Spinal cord (tissue), 10 donors: ENCODE measurements around the gene LTA. TPM values are rescaled to one million over a fixed set of nuclear protein-coding genes. Genes with fewer than 3 reads are reported as not detected.
A peak's percentile ranks its signal among the peaks of the same experiment; 100 is the strongest.

Experiments
- DNase-seq, 6 donors: peaks; one replicate each; pipeline versions ENCODE4 v3.0.0 to v3.0.0-alpha.2; 2013 to 2015; ENCODE audit warnings: low spot score in 6 of 6, low read depth in 4 of 6
- H3K27ac ChIP-seq: one replicate; pipeline ENCODE4 v1.5.1; 2013; ENCODE audit warnings: low read depth, low read length, control low read depth
- H3K27me3 ChIP-seq: one replicate; pipeline ENCODE4 v1.6.1; 2013; ENCODE audit warnings: low read length; ENCODE audit not compliant: control insufficient read depth, insufficient read depth
- H3K36me3 ChIP-seq: one replicate; pipeline ENCODE4 v1.6.1; 2013; ENCODE audit warnings: low read length; ENCODE audit not compliant: control insufficient read depth, insufficient read depth
- H3K4me1 ChIP-seq: one replicate; pipeline ENCODE4 v1.6.1; 2013; ENCODE audit warnings: low read length; ENCODE audit not compliant: control insufficient read depth, insufficient read depth
- H3K4me3 ChIP-seq: one replicate; pipeline ENCODE4 v1.5.1; 2013; ENCODE audit warnings: low read depth, low read length, control low read depth
- H3K9me3 ChIP-seq: one replicate; pipeline ENCODE4 v1.6.1; 2013; ENCODE audit warnings: low read length; ENCODE audit not compliant: control insufficient read depth, insufficient read depth
- WGBS: methylation state at CpG from one replicate; pipeline ENCODE4 v1.1.5; 2013; ENCODE audit warnings: missing lambda C conversion rate; ENCODE audit not compliant: insufficient coverage; 5-methylcytosine and 5-hydroxymethylcytosine counted together
- polyA plus RNA-seq, 2 donors: library from polyadenylated mRNA; unstranded; fragments of 120-200 nt; gene quantifications; one replicate each; pipeline ENCODE4 v1.2.1, GENCODE V29; 2013; ENCODE audit not compliant: insufficient read length in 2 of 2
- total RNA-seq, 2 donors: library from RNA; depleted of rRNA in 1 of 2; stranded (reverse); fragments of 120-200 nt in 1 of 2; fragments of >200 nt in 1 of 2; gene quantifications; one replicate each; pipeline versions ENCODE4 v1.2.3 to v1.2.4, GENCODE V29; 2013 to 2014
- donor health status: healthy.

The LTA gene
- total and polyA plus RNA-seq, 4 donors = 0.11 to 0.27 (median 0.22) TPM; not detected in 1

DNA sequence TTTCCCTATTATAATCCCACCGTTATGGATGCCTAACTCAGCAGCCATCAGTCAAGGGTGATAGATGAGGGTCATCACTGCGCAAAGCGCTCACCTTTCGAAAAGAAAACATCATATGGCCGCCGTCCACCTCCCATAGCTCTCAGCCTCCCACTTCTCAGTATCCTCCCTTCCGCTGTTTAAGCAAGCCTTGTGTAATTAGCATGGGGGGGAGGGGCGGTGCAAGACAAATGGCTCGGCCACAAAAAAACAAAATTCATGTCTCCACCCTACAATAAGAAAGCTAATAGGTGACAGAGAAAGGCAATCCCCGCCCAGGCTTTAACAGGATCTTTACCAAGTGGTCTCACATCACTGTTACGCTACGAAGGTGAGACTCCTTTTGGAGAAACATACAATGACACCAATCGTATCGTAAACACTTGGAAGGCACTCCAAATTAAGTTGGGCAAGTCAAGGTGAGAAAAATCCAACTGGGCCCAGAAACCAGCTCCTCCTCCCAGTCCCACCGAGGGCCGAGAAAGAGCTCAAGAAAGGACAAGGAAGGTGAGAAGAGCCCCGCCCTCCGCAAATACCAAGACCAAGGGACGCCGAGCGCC is 30.9 kb upstream of the LTA start:
- Histone ChIP-seq H3K27ac (peak overlapping the region; percentile 97), H3K9me3 (no peaks in the 10 kb centered on the region), H3K27me3 (no peaks in the 10 kb centered on the region), H3K4me3 (peak overlapping the region; percentile 95), H3K4me1 (peaks cover 36% of the 10 kb centered on the region), H3K36me3 (peaks cover 39% of the 10 kb centered on the region)
- peak in 4 of 6 donors; percentile 7 to 55 (median 12) for DNase-seq
- 0% methylated on average over 10 of the region's 21 CpGs for WGBS

DNA sequence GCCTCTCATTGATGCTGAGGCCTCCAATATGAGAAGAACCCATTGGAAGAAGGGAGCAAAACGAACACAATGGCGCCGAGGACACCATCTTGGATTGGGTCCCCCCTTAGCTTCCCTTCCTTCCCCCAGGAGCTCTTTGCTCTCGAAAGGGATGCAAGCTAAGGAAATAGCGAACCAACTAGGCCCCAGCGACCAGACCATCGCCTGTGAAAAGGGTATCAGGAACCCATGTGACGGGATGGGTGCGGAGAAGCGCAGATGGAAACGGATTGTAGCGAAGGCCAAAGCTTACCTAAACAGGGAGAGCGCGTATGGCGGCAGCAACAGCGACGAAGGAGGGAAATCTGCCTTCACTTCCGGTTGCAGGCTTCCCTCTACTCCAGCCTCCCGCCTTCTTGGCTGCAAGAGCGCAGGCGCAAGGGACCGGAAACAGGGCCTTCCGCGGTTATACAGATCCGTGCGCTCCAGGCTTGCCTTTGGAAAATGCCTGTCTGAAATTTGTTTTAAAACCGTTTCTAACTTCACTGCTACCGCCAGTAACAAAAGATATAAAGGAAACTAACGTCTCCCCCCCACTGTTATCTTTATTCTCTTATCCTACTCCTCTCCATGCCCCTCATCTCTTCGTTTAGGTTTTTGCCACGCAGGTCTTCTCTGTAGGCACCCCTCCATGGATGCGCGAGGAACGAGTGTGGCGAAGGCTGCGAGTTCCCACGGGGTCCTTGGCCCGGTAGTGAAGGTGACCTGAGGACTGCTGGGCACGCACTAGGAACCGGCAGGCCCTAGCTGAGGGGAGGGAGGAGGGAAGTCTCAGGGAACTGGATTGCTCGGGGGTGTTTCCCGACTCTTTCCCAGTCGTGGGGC is 30.2 kb upstream of the LTA start, which contains the start of gene DDX39B:
Gene DDX39B, minus strand, starts transcription at position 346 of the 864 bp plus-strand sequence. CDS start 1,471 bp downstream, outside the sequence.
- no peaks in the 10 kb centered on the region for H3K9me3 ChIP-seq
- H3K27me3 ChIP-seq = no peaks in the 10 kb centered on the region
- WGBS = under 1% methylated on average over 38 of the region's 43 CpGs
- peaks cover 42% of the 10 kb centered on the region for H3K4me1 ChIP-seq
- DNase-seq = peak; percentile 93 to 99 (median 97)
- peak within 1 kb of the TSS; percentile 97 for H3K27ac ChIP-seq
- H3K4me3 ChIP-seq = peak within 1 kb of the TSS; percentile 95
- peaks cover 33% of the 10 kb centered on the region for H3K36me3 ChIP-seq

DNA sequence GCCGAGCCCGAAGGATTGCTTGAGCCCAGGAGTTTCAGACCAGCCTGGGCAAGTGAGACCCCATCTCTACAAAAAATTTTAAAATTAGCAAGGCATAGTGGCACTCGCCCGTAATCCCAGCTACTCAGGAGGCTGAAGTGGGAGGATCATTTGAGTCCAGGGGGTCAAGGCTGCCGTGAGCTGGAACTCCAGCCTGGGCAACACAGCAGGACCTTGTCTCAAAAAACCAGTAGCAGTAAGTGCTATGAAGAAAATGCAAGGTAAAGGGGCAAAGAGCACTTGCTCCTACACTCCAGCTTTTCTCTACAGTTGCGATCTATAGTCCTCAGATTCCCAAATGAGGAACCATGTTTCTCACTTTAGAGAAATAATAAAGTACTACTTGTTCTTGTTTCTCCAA is 28.4 kb upstream of the LTA start:
- peaks cover 20% of the 10 kb centered on the region for H3K36me3 ChIP-seq
- no peaks in the 10 kb centered on the region for H3K9me3 ChIP-seq
- H3K4me3 ChIP-seq = no peak overlapping the region
- no peak overlapping the region for H3K27ac ChIP-seq
- DNase-seq = no peak
- H3K4me1 ChIP-seq = peaks cover 48% of the 10 kb centered on the region
- 97% methylated on average over 5 of the region's 6 CpGs for WGBS
- H3K27me3 ChIP-seq = no peaks in the 10 kb centered on the region

DNA sequence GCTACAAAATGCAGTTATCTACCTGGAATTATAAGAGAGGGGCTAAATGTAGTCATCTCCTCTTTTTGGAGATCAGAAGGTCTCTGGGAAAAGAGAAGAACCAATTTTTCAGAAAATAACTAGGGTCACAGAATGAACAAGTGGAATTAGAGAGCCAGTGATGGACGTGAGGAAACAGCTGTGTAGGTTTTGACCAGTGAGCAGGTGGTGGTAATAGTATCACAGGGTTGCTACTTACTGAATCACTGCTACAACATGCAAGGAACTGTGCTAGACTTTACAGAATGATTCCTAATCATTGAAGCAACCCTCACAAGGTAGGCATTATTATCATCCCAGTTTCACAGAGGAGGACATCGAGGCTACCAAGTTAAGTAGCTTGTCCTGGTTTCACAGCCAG is 27.4 kb upstream of the LTA start:
- DNase-seq = no peak
- Histone ChIP-seq H3K4me1 (peaks cover 39% of the 10 kb centered on the region), H3K27me3 (no peaks in the 10 kb centered on the region), H3K9me3 (no peaks in the 10 kb centered on the region), H3K27ac (no peak overlapping the region), H3K36me3 (peaks cover 17% of the 10 kb centered on the region), H3K4me3 (no peak overlapping the region)
- 83% methylated on average over 1 of the region's 2 CpGs for WGBS

DNA sequence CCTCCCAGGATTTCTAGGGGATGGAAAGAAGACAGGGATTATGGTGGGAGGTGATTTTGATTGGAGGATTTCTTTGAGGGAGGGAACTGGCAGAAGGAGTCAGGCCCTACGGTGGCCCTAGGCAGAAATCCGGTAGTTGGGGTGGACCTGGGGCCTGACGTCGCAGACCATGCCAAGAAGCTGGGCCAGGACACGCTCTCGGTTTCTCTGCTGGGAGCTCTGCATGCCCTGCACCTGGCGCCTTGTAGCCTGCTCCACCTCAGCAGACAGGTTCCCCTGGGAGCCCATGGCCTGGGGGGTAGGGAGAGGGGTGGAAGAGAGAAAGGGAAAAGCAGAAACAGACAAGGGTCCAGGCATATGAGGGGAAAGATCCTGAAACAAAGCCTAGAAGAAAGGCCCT is 26.8 kb upstream of the LTA start:
- H3K4me3 ChIP-seq = no peak overlapping the region
- no peak overlapping the region for H3K27ac ChIP-seq
- peaks cover 14% of the 10 kb centered on the region for H3K36me3 ChIP-seq
- WGBS = 75% methylated on average over 7 of the region's 7 CpGs
- no peaks in the 10 kb centered on the region for H3K9me3 ChIP-seq
- no peak for DNase-seq
- peaks cover 33% of the 10 kb centered on the region for H3K4me1 ChIP-seq
- H3K27me3 ChIP-seq = no peaks in the 10 kb centered on the region

DNA sequence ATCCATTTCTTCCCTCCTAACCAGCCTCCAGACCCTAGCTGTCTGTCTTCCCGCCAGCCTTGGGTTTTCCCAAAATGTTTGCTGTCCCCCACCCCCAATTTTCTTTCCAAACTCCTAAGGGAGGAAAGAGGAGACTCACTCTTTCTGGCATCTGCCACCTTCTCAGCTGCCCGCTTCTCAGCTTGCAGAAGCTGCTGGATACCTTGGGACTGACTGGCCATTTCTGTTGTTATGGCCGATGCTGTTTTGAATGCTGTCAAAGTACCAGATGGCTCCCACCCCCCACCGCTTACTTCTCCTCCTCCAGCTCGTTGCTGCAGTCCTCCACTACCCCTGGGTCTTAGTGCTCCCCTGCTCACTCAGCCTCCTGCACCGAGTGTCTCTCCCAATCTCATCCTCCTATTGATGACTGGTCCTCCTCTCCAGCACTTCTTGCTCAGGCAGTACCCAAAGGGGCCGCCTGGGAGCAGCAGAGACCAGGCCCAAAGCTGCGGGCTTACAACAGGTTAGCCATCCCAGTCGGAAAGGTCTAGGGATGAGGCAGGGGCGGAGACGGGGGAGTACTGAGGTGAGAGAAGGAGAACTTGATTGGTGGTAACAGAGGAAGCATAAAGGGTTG is 25.6 kb upstream of the LTA start, which contains the start of gene ATP6V1G2:
Gene ATP6V1G2, minus strand, starts transcription at position 270 of the 619 bp plus-strand sequence. Its CDS starts 49 bp downstream, at position 221.
- Histone ChIP-seq H3K4me3 (peak within 1 kb of the TSS; percentile 62), H3K4me1 (peaks cover 31% of the 10 kb centered on the region)

DNA sequence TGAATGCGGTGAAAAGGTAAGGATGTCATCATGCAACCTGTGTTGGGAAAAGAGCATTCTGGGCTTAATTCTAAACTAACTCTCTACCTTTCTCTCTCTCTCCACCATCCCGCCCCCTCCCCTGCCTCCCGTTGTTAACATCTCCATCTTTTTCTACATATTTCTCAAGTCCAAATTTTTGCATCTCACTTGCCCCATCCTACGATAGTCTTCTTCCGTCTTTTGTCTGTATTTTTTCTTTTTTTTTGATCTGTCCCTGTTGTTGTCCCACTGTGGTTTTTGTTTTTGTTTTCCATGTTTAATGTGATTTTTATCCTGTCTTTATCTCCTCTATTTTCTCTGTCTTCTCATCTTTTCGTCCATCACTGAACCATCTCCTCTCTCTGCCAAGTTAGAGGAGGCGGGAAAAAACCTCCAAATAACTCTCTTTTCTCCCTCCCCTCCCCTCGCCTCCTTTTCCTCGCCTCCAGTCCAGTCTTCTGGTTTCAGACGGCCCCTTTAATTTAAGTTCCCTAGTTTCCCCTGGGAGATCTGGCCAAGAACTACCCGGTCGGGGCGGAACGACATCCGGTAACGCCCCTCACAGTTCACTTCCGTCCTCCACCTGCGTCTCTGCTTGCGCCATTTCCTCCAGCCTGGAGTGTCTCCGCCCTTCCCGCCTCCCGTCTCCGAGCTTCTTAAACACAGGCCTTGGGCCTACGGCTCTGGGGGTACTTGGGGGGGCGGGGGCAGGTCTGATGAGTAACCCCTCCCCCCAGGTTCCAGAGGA is 24.9 kb upstream of the LTA start, which contains the start of gene NFKBIL1:
Gene NFKBIL1, plus strand, starts transcription at position 651 of the 769 bp plus-strand sequence. Its CDS starts 87 bp downstream, at position 738.
- Histone ChIP-seq H3K4me3 (peak within 1 kb of the TSS; percentile 62), H3K27me3 (no peaks in the 10 kb centered on the region), H3K4me1 (peaks cover 29% of the 10 kb centered on the region), H3K9me3 (no peaks in the 10 kb centered on the region), H3K27ac (peak within 1 kb of the TSS; percentile 83), H3K36me3 (peaks cover 29% of the 10 kb centered on the region)
- DNase-seq = peak; percentile 90 to 99 (median 94)
- WGBS = under 1% methylated on average over 16 of the region's 25 CpGs

More for the DNA sequence above, 25.6 kb upstream of the LTA start, which contains the start of gene ATP6V1G2:
- Histone ChIP-seq H3K27me3 (no peaks in the 10 kb centered on the region), H3K36me3 (peaks cover 24% of the 10 kb centered on the region), H3K27ac (peak within 1 kb of the TSS; percentile 83), H3K9me3 (no peaks in the 10 kb centered on the region)
- WGBS = 2% methylated on average over 9 of the region's 11 CpGs
- DNase-seq = peak; percentile 83 to 99 (median 92)

DNA sequence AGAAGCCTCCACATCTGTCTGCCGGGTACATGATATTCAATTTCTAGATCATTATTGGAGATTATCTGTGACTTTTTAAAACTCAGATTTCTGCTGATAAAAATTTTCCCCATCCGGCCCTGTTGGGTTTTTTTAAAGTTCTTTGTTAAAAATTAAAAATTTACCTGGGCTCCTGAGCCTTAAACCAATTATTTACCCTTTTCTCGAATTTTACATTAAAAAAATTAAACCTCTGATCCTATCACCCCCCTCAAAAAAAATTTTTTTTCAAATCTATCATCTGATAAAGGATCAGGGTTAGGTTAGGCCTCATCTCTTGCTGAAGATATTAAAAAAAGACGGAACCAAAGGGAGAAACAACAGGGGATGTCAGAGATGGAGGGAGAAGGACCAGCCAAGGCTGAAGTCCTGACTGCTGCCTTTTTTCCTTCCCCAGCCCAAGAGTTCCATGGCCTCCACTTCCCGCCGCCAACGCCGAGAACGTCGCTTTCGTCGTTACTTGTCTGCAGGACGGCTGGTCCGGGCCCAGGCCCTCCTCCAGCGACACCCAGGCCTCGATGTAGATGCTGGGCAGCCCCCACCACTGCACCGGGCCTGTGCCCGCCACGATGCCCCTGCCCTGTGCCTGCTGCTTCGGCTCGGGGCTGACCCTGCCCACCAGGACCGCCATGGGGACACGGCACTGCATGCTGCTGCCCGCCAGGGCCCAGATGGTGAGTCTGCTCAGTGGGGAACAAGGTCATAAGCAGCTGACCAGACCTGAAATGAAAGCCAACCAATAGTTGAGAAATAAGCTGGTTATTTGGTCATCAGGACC is 24.2 kb upstream of the LTA start:
- no peaks in the 10 kb centered on the region for H3K27me3 ChIP-seq
- peak overlapping the region; percentile 83 for H3K27ac ChIP-seq
- peak overlapping the region; percentile 62 for H3K4me3 ChIP-seq
- peaks cover 31% of the 10 kb centered on the region for H3K36me3 ChIP-seq
- H3K9me3 ChIP-seq = no peaks in the 10 kb centered on the region
- 81% methylated on average over 21 of the region's 24 CpGs for WGBS
- DNase-seq = no peak
- H3K4me1 ChIP-seq = peaks cover 22% of the 10 kb centered on the region
